IMR-90 (cell line): ENCODE data around the gene PLVAP. TPM values are rescaled to one million over a fixed set of nuclear protein-coding genes. Genes with fewer than 3 reads are reported as not detected.

Experiments
- ATAC-seq: fragments of 200-7000 bp; cut with Tn5 transposase; 2 replicates; pipeline ENCODE4 v1.9.1; 2020; ENCODE audit warnings: low read depth, mild to moderate bottlenecking, moderate library complexity
- BruUV-seq: library from RNA; stranded (reverse); fragments of 400-500 nt; replicated peaks from 2 replicates; lab custom pipeline; 2021; lab: Mats Ljungman, UMichigan
- CTCF ChIA-PET: fragments of 300-600 bp; formaldehyde crosslinking; extraction: SDS; loops from one replicate; lab custom pipeline; 2021; ENCODE audit warnings: antibody characterized with exemption; lab: Yijun Ruan, JAX
- POLR2A ChIA-PET: fragments of 300-600 bp; sonication (Branson Sonifier 250); formaldehyde crosslinking; loops from one replicate; lab custom pipeline; 2022; ENCODE audit warnings: antibody characterized with exemption; ENCODE audit not compliant: unreplicated experiment; lab: Charles Lee
- DNase-seq: peaks from one replicate; pipeline ENCODE4 v3.0.0; 2013
- H2AFZ ChIP-seq: replicated peaks from 2 replicates; pipeline ENCODE3; 2013; ENCODE audit warnings: low read length, mild to moderate bottlenecking; ENCODE audit not compliant: poor library complexity
- H2AK5ac ChIP-seq: 2 replicates; pipeline ENCODE4 v1.6.1; 2013; ENCODE audit warnings: low read depth, low read length, inconsistent platforms
- H2AK9ac ChIP-seq: replicated peaks from 2 replicates; pipeline ENCODE3; 2013; ENCODE audit warnings: mild to moderate bottlenecking, low read depth, low read length, moderate library complexity; ENCODE audit not compliant: poor library complexity
- H2BK120ac ChIP-seq: 2 replicates; pipeline ENCODE4 v1.6.1; 2013; ENCODE audit warnings: low read depth, low read length, inconsistent platforms
- H2BK15ac ChIP-seq: 3 replicates; pipeline ENCODE4 v1.6.1; 2013; ENCODE audit warnings: low read depth, low read length, inconsistent platforms
- H2BK20ac ChIP-seq: 2 replicates; pipeline ENCODE4 v1.6.1; 2013; ENCODE audit warnings: low read depth, mild to moderate bottlenecking, inconsistent platforms, low read length, moderate library complexity
- H2BK5ac ChIP-seq: 2 replicates; pipeline ENCODE4 v1.6.1; 2013; ENCODE audit warnings: mild to moderate bottlenecking, low read depth, low read length, inconsistent platforms; ENCODE audit not compliant: poor library complexity, severe bottlenecking
- H3K14ac ChIP-seq: replicated peaks from 2 replicates; pipeline ENCODE4 v1.6.1; 2013; ENCODE audit warnings: low read depth, low read length, inconsistent platforms
- H3K18ac ChIP-seq: 2 replicates; pipeline ENCODE4 v1.6.1; 2013; ENCODE audit warnings: low read depth, low read length, control low read depth
- H3K23ac ChIP-seq: 2 replicates; pipeline ENCODE4 v1.6.1; 2013; ENCODE audit warnings: low read depth, low read length, inconsistent platforms
- H3K27ac ChIP-seq: 2 replicates; pipeline ENCODE4 v1.5.1; 2013; ENCODE audit warnings: mild to moderate bottlenecking, control low read depth, low read length; ENCODE audit not compliant: insufficient read depth
- H3K27me3 ChIP-seq: 2 replicates; pipeline ENCODE4 v1.6.1; 2013; ENCODE audit warnings: low read length; ENCODE audit not compliant: control insufficient read depth, insufficient read depth
- H3K36me3 ChIP-seq: 2 replicates; pipeline ENCODE4 v1.6.1; 2013; ENCODE audit warnings: low read length, mixed read lengths; ENCODE audit not compliant: control insufficient read depth, insufficient read depth
- H3K4ac ChIP-seq: 2 replicates; pipeline ENCODE4 v1.6.1; 2013; ENCODE audit warnings: low read depth, low read length, inconsistent platforms
- H3K4me1 ChIP-seq: 2 replicates; pipeline ENCODE4 v1.6.1; 2013; ENCODE audit warnings: low read length, mixed read lengths; ENCODE audit not compliant: control insufficient read depth, insufficient read depth
- H3K4me2 ChIP-seq: 2 replicates; pipeline ENCODE4 v1.6.1; 2013; ENCODE audit warnings: low read depth, mild to moderate bottlenecking, control low read depth, low read length, moderate library complexity
- H3K4me3 ChIP-seq: 2 replicates; pipeline ENCODE4 v1.5.1; 2013; ENCODE audit warnings: low read depth, mild to moderate bottlenecking, control low read depth, low read length, moderate library complexity; ENCODE audit not compliant: insufficient read depth
- H3K56ac ChIP-seq: 2 replicates; pipeline ENCODE4 v1.6.1; 2013; ENCODE audit warnings: low read length, inconsistent platforms; ENCODE audit not compliant: insufficient read depth; ENCODE audit errors: extremely low read depth
- H3K79me1 ChIP-seq, 2 experiments: 2 replicates each; pipeline ENCODE4 v1.6.1; 2013; ENCODE audit warnings: low read length in 2 of 2, inconsistent platforms in 1 of 2, low read depth in 1 of 2
- H3K9ac ChIP-seq: 2 replicates; pipeline ENCODE4 v1.6.1; 2013; ENCODE audit warnings: low read depth, low read length, control low read depth
- H3K9me1 ChIP-seq: 2 replicates; pipeline ENCODE4 v1.6.1; 2013; ENCODE audit warnings: low read length, inconsistent platforms; ENCODE audit not compliant: insufficient read depth
- H3K9me3 ChIP-seq: 2 replicates; pipeline ENCODE4 v1.6.1; 2013; ENCODE audit warnings: low read length; ENCODE audit not compliant: control insufficient read depth, insufficient read depth
- H4K20me1 ChIP-seq: 2 replicates; pipeline ENCODE4 v1.6.1; 2013; ENCODE audit warnings: low read length, inconsistent platforms; ENCODE audit not compliant: insufficient read depth
- H4K5ac ChIP-seq: 2 replicates; pipeline ENCODE4 v1.6.1; 2013; ENCODE audit warnings: mild to moderate bottlenecking, low read depth, low read length, control low read depth
- H4K8ac ChIP-seq, 2 experiments: 2 replicates each; pipeline ENCODE4 v1.6.1; 2013; ENCODE audit warnings: low read depth in 2 of 2, low read length in 2 of 2, control low read depth in 1 of 2, inconsistent platforms in 1 of 2
- H4K91ac ChIP-seq: 2 replicates; pipeline ENCODE4 v1.6.1; 2013; ENCODE audit warnings: low read depth, low read length, inconsistent platforms; ENCODE audit not compliant: insufficient read depth
- BHLHE40 ChIP-seq: fragments of 150-350 bp; IDR thresholded peaks from 2 replicates; pipeline ENCODE4 v1.6.1; 2016; ENCODE audit warnings: mild to moderate bottlenecking, low read depth, low read length
- CEBPB ChIP-seq: IDR thresholded peaks from 2 replicates; pipeline ENCODE4 v1.6.1; 2012; ENCODE audit warnings: low read depth, low read length, improper control_type of control experiment
- CHD1 ChIP-seq: IDR thresholded peaks from 2 replicates; pipeline ENCODE4 v1.6.1; 2012; ENCODE audit warnings: low read depth, low read length, improper control_type of control experiment
- CTCF ChIP-seq: conservative IDR thresholded peaks from 2 replicates; pipeline ENCODE4 v1.5.1; 2012; ENCODE audit warnings: mild to moderate bottlenecking, low read depth, low read length, improper control_type of control experiment
- ELK1 ChIP-seq: fragments of 150-350 bp; IDR thresholded peaks from 2 replicates; pipeline ENCODE4 v1.6.1; 2016; ENCODE audit warnings: low read depth, mild to moderate bottlenecking, low read length, moderate library complexity, borderline replicate concordance
- FOS ChIP-seq: fragments of 150-350 bp; IDR thresholded peaks from 2 replicates; pipeline ENCODE4 v1.6.1; 2016; ENCODE audit warnings: low read depth, low read length
- MAFK ChIP-seq: IDR thresholded peaks from 2 replicates; pipeline ENCODE4 v1.6.1; 2012; ENCODE audit warnings: low read depth, low read length, improper control_type of control experiment
- MAZ ChIP-seq: IDR thresholded peaks from 2 replicates; pipeline ENCODE4 v1.6.1; 2012; ENCODE audit warnings: low read depth, mild to moderate bottlenecking, low read length, improper control_type of control experiment, moderate library complexity, borderline replicate concordance
- MXI1 ChIP-seq: IDR thresholded peaks from 2 replicates; pipeline ENCODE4 v1.6.1; 2012; ENCODE audit warnings: low read depth, mild to moderate bottlenecking, low read length, moderate library complexity, borderline replicate concordance
- NFE2L2 ChIP-seq: fragments of 150-350 bp; IDR thresholded peaks from 2 replicates; pipeline ENCODE4 v1.6.1; 2016; ENCODE audit warnings: low read depth, mild to moderate bottlenecking, low read length
- POLR2A ChIP-seq: IDR thresholded peaks from 2 replicates; pipeline ENCODE4 v1.6.1; 2012; ENCODE audit warnings: mild to moderate bottlenecking, low read depth, low read length
- RAD21 ChIP-seq: IDR thresholded peaks from 2 replicates; pipeline ENCODE4 v1.6.1; 2012; ENCODE audit warnings: low read length, improper control_type of control experiment
- RCOR1 ChIP-seq: IDR thresholded peaks from 2 replicates; pipeline ENCODE4 v1.6.1; 2012; ENCODE audit warnings: mild to moderate bottlenecking, low read length, improper control_type of control experiment; ENCODE audit not compliant: insufficient replicate concordance
- RFX5 ChIP-seq: IDR thresholded peaks from 2 replicates; pipeline ENCODE4 v1.8.0; 2012; ENCODE audit warnings: low read depth, mild to moderate bottlenecking, low read length, moderate library complexity
- SMC3 ChIP-seq: fragments of 150-350 bp; IDR thresholded peaks from 2 replicates; pipeline ENCODE4 v1.6.1; 2016; ENCODE audit warnings: low read depth, mild to moderate bottlenecking, antibody characterized with exemption, low read length, moderate library complexity
- USF2 ChIP-seq: fragments of 150-350 bp; IDR thresholded peaks from 2 replicates; pipeline ENCODE4 v1.6.1; 2017; ENCODE audit warnings: mild to moderate bottlenecking, antibody characterized with exemption, low read length, low read depth
- WGBS, 2 experiments: methylation state at CpG; one replicate each; pipeline versions ENCODE4 v1.1.5 to v1.1.7; 2013; ENCODE audit warnings: missing lambda C conversion rate in 2 of 2; ENCODE audit not compliant: insufficient read length in 1 of 2; ENCODE audit errors: extremely low coverage in 2 of 2; 5-methylcytosine and 5-hydroxymethylcytosine counted together
- dilution Hi-C: fragments of 300-500 bp; cut with HindIII; formaldehyde crosslinking; loops from one replicate; pipeline ENCODE4 v1.14.3; 2018; ENCODE audit warnings: low sequenced_read_pairs; ENCODE audit not compliant: unreplicated experiment
- in situ Hi-C: fragments of 300-500 bp; cut with MboI; formaldehyde crosslinking; loops from 3 replicates; pipeline ENCODE4 v1.14.3; 2019; ENCODE audit warnings: low sequenced_read_pairs, inconsistent platforms, mixed read lengths
- intact Hi-C: fragments of 100-400 bp; cut with micrococcal nuclease; formaldehyde crosslinking; loops from 2 replicates; pipeline ENCODE4 v1.10.0; 2022
- polyA plus RNA-seq, 3 experiments: library from polyadenylated mRNA; depleted of rRNA; stranded (reverse); fragments of >200 nt; gene quantifications; 2 replicates each; pipeline ENCODE4 v1.2.3, GENCODE V29; 2012; ENCODE audit warnings: low replicate concordance in 1 of 3
- total RNA-seq: library from RNA; depleted of rRNA; stranded (reverse); fragments of >200 nt; gene quantifications from 2 replicates; pipeline ENCODE4 v1.2.3, GENCODE V29; 2012

PLVAP gene
- total and polyA plus RNA-seq, 2 of the 4 experiments (the other 2 are of a cell fraction) = not detected

- peak within 1 kb of the TSS in 1 of 2 experiments; percentile 29; a peak in 2 of 4 replicates for H4K8ac ChIP-seq
- TF ChIP-seq MAFK = no peak
- TF ChIP-seq RCOR1 = no peak
- TF ChIP-seq ELK1 = no peak
- no peak for TF ChIP-seq BHLHE40
- no peak for TF ChIP-seq RAD21
- TF ChIP-seq CTCF = no peak
- no peak for TF ChIP-seq FOS
- no peak for TF ChIP-seq CEBPB
- no peak for TF ChIP-seq USF2
- no peak for TF ChIP-seq NFE2L2
- no peak for TF ChIP-seq POLR2A
- TF ChIP-seq SMC3 = no peak
- no peak for TF ChIP-seq MXI1
- no peak for TF ChIP-seq MAZ
- TF ChIP-seq RFX5 = no peak
- no peak for TF ChIP-seq CHD1
- no peaks in the 10 kb centered on the region for H4K20me1 ChIP-seq
- no peak within 1 kb of the TSS for H2BK15ac ChIP-seq
- H3K9ac ChIP-seq = no peak within 1 kb of the TSS
- no peak within 1 kb of the TSS for H2BK5ac ChIP-seq
- no peak within 1 kb of the TSS for H3K23ac ChIP-seq
- no peak within 1 kb of the TSS for H2AK5ac ChIP-seq
- ChIA-PET POLR2A (no interaction called here), CTCF (no interaction called here)
- no peak for DNase-seq
- H3K4me1 ChIP-seq = peaks cover 2% of the 10 kb centered on the region; the same call in 1 of the 2 replicates
- no peaks in the 10 kb centered on the region for H3K9me1 ChIP-seq
- BruUV-seq = no TSS peak
- no peak within 1 kb of the TSS for H4K91ac ChIP-seq
- H3K9me3 ChIP-seq = peaks cover 7% of the 10 kb centered on the region; the same call in 1 of the 2 replicates
- no peak within 1 kb of the TSS for H3K14ac ChIP-seq
- no peak within 1 kb of the TSS for H3K4me2 ChIP-seq
- H3K79me1 ChIP-seq = no peaks in the 10 kb centered on the region
- peak within 1 kb of the TSS; percentile 91 for H2AK9ac ChIP-seq
- no peak within 1 kb of the TSS for H3K56ac ChIP-seq
- peaks cover 3% of the 10 kb centered on the region for H3K27me3 ChIP-seq
- WGBS, 2 experiments = 28% methylated on average over 25 of the region's 41 CpGs; no CpG with 5 or more reads in 1 of the 2 experiments
- in situ Hi-C loops (no loop called here), dilution Hi-C loops (no loop called here), intact Hi-C loops (loop anchor here (2.0 to 10.0 kb wide), 2 partner anchors 161 to 181 kb away; partner anchors contain the start of gene COLGALT1)
- no peak within 1 kb of the TSS for H4K5ac ChIP-seq
- ATAC-seq = no peak
- no peak within 1 kb of the TSS for H3K18ac ChIP-seq
- no peak within 1 kb of the TSS for H2BK20ac ChIP-seq
- no peaks in the 10 kb centered on the region for H3K36me3 ChIP-seq
- no peak within 1 kb of the TSS for H3K27ac ChIP-seq
- H3K4me3 ChIP-seq = no peak within 1 kb of the TSS
- peak within 1 kb of the TSS; percentile 89 for H2AFZ ChIP-seq
- no peak within 1 kb of the TSS for H2BK120ac ChIP-seq
- H3K4ac ChIP-seq = 0 out of 2 replicates have a peak within 1 kb of the TSS, but pooled peaks have one; percentile 35
Measured at GRCh38 chr19:17393914-17394313, 16.8 kb upstream of the PLVAP start, which contains the start of gene CCDC194. TSS of gene CCDC194 (minus strand) at chr19:17394196. CDS start at chr19:17394158, 38 bp downstream.
